Ishikawa (cell line): ENCODE measurements around the gene DUS1L.

Experiments
- CEBPB ChIP-seq: IDR thresholded peaks from 2 replicates; pipeline ENCODE4 v1.6.1; 2012
- CREB1 ChIP-seq: IDR thresholded peaks from 2 replicates; pipeline ENCODE4 v1.6.1; 2012; ENCODE audit warnings: low read depth
- EGR1 ChIP-seq: IDR thresholded peaks from 2 replicates; pipeline ENCODE4 v1.6.1; 2012
- EP300 ChIP-seq: IDR thresholded peaks from 2 replicates; pipeline ENCODE4 v1.6.1; 2012; ENCODE audit warnings: borderline replicate concordance
- FOXM1 ChIP-seq: IDR thresholded peaks from 2 replicates; pipeline ENCODE4 v1.6.1; 2012; ENCODE audit warnings: low read depth, borderline replicate concordance
- NFIC ChIP-seq: IDR thresholded peaks from 2 replicates; pipeline ENCODE4 v1.6.1; 2012
- RAD21 ChIP-seq: IDR thresholded peaks from 2 replicates; pipeline ENCODE4 v1.6.1; 2012; ENCODE audit warnings: low read depth
- TAF1 ChIP-seq: IDR thresholded peaks from 2 replicates; pipeline ENCODE4 v1.6.1; 2012; ENCODE audit warnings: low read depth, mild to moderate bottlenecking
- TCF12 ChIP-seq: IDR thresholded peaks from 2 replicates; pipeline ENCODE4 v1.6.1; 2012; ENCODE audit warnings: low read depth
- TEAD4 ChIP-seq: IDR thresholded peaks from 2 replicates; pipeline ENCODE4 v1.6.1; 2012
- YY1 ChIP-seq: IDR thresholded peaks from 2 replicates; pipeline ENCODE4 v1.6.1; 2012; ENCODE audit warnings: low read depth
- ZBTB7A ChIP-seq: IDR thresholded peaks from 2 replicates; pipeline ENCODE4 v1.6.1; 2012; ENCODE audit warnings: low read depth
- TF ChIP-seq, protein P1 (sequence below): IDR thresholded peaks from 2 replicates; pipeline ENCODE4 v1.6.1; 2012
- TF ChIP-seq, protein P2 (sequence below): IDR thresholded peaks from 2 replicates; pipeline ENCODE4 v1.6.1; 2012; ENCODE audit warnings: low read depth, mild to moderate bottlenecking
- TF ChIP-seq, protein P3 (sequence below): IDR thresholded peaks from 2 replicates; pipeline ENCODE4 v1.6.1; 2012

The DUS1L gene

DNA sequence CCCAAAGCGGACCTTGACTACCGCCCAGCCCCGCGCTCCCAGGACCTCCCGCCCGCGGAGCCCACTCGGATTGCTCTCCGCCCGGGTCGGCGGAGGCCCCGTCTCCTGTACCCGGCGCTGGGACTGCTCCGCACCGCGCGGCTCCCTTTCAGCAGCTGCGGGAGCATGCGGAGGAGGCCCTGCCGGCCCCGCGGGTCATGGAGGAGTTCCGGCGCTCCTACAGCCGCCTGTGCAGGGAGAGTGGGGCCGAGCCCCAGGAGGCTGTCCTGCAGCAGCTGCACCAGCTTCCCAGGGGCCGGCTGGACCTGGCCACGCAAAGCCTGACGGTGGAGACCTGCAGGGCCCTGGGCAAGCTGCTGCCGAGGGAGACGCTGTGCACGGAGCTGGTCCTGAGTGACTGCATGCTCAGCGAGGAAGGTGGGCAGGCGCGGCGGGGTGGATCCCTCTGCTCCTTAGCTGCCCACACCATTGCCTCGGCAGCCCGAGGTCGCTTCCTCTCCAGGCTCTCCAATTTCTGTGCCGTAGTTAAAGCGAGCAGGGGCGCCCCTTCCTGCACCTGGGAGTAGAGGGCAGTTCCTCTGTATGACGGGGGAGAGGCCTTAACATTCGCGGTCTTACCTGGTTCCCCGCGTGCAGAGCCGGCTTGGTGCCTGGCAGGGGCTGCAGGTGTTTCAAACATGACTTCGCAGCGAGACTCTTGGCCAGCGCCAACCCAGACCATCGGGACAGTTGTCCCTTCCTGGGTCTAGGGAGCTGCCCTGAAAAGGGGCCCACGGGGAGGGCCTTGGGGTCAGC, 42.0 kb downstream of the DUS1L start:
- TF ChIP-seq CEBPB, result no peak
- TF ChIP-seq TCF12, result 0 out of 2 replicates have a peak, but pooled peaks have one; percentile 22

DNA sequence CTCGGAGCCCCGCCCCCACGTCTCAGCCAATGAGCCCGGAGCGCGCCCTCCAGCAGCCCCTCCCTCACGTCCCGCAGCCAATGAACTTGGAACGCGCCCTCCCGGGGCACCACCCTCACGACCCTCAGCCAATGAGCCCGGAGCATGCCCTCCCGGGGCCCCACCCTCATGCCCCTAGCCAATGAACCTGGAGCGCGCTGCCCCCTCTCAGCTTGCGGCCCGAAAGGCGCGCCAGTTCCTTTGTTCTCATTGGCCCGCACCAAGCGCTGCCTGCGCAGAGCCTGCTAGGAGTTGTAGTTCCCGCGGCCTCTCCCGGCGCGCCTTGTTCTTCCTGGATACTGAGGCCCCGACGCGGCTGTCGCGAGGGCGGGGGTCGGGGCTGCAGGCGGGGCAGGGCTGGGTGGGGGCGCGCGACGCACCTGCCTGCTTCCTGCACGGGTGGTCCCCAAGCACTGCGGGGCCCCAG, 42.6 kb downstream of the DUS1L start, which contains the start of gene LRRC45:
TSS of gene LRRC45 (plus strand) at position 325 of the 466 bp plus-strand sequence. CDS start 339 bp downstream, outside the sequence.
- TF ChIP-seq RAD21 (no peak), FOXM1 (peak; percentile 43; the same call in 1 of the 2 replicates), CREB1 (peak; percentile 11; the same call in 1 of the 2 replicates), EP300 (0 out of 2 replicates have a peak, but pooled peaks have one; percentile 4)

DNA sequence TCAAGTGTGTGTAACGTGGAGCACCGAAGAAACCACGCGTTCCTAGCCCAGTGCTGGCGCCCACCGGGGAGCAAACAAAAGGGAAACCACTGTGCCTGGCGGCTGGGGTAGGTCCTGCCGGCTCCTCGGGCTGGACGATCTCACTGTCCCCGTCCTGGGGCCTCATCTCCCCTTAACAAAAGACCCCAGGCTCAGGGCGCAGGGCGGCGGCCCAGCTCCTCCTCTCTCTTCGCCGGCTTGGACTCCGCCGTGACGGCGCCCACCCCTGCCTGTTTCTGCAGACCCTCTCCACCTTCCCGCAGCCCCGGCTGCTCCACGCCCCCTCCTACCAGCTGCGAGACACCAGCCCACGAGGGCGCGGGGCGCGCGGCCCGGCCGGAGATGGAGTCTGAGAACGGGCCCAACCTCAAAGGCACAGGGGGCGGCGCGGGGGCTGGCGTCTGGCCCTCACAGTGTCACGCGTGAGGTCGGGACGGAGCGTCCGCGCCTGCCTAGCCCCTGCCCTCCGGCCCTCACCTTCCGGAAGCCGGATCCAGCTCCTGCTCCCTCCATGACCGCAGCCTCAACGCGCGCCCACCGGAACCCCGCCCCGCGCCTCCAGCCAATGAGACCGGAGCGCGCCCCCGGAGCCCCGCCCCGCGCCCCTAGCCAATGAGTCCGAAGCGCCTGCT, 43.2 kb downstream of the DUS1L start, which contains the start of gene CENPX:
TSS of gene CENPX (minus strand) at position 569 of the 671 bp plus-strand sequence. CDS start at position 552, 17 bp downstream.
- TF ChIP-seq TAF1 (peak; percentile 90), CREB1 (no peak), YY1 (peak; percentile 80), TEAD4 (no peak), ZBTB7A (peak; percentile 77), CEBPB (no peak), FOXM1 (no peak), EP300 (0 out of 2 replicates have a peak, but pooled peaks have one; percentile 10), NFIC (no peak)
- TF ChIP-seq, protein P1, sequence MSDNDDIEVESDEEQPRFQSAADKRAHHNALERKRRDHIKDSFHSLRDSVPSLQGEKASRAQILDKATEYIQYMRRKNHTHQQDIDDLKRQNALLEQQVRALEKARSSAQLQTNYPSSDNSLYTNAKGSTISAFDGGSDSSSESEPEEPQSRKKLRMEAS, result peak; percentile 65
- TF ChIP-seq, protein P2, sequence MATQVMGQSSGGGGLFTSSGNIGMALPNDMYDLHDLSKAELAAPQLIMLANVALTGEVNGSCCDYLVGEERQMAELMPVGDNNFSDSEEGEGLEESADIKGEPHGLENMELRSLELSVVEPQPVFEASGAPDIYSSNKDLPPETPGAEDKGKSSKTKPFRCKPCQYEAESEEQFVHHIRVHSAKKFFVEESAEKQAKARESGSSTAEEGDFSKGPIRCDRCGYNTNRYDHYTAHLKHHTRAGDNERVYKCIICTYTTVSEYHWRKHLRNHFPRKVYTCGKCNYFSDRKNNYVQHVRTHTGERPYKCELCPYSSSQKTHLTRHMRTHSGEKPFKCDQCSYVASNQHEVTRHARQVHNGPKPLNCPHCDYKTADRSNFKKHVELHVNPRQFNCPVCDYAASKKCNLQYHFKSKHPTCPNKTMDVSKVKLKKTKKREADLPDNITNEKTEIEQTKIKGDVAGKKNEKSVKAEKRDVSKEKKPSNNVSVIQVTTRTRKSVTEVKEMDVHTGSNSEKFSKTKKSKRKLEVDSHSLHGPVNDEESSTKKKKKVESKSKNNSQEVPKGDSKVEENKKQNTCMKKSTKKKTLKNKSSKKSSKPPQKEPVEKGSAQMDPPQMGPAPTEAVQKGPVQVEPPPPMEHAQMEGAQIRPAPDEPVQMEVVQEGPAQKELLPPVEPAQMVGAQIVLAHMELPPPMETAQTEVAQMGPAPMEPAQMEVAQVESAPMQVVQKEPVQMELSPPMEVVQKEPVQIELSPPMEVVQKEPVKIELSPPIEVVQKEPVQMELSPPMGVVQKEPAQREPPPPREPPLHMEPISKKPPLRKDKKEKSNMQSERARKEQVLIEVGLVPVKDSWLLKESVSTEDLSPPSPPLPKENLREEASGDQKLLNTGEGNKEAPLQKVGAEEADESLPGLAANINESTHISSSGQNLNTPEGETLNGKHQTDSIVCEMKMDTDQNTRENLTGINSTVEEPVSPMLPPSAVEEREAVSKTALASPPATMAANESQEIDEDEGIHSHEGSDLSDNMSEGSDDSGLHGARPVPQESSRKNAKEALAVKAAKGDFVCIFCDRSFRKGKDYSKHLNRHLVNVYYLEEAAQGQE, result no peak
- TF ChIP-seq, protein P3, sequence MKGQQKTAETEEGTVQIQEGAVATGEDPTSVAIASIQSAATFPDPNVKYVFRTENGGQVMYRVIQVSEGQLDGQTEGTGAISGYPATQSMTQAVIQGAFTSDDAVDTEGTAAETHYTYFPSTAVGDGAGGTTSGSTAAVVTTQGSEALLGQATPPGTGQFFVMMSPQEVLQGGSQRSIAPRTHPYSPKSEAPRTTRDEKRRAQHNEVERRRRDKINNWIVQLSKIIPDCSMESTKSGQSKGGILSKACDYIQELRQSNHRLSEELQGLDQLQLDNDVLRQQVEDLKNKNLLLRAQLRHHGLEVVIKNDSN, result no peak

DNA sequence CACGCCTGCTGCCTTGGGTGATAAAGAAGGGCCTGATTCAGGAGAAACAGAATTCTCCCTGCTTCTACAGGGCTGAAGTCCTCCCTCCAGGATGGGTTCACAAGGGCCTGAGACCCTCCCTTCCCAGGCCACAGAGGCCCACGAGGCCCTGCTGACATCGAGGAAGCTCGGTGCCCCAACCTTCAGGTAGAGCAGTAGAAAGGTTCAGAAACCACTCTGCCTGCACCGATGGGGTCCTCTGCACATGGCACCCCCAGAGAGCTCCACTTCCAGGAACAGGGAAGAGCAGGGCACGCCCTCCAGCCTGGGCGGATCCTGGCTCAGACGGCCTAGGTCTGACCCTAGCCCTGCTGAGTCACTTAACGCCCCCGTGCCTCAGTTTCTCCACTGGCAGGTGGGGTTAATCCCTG, 43.7 kb downstream of the DUS1L start:
- TF ChIP-seq TCF12 (no peak), ZBTB7A (no peak)
- TF ChIP-seq, protein P1, result no peak
- TF ChIP-seq, protein P2, result no peak

DNA sequence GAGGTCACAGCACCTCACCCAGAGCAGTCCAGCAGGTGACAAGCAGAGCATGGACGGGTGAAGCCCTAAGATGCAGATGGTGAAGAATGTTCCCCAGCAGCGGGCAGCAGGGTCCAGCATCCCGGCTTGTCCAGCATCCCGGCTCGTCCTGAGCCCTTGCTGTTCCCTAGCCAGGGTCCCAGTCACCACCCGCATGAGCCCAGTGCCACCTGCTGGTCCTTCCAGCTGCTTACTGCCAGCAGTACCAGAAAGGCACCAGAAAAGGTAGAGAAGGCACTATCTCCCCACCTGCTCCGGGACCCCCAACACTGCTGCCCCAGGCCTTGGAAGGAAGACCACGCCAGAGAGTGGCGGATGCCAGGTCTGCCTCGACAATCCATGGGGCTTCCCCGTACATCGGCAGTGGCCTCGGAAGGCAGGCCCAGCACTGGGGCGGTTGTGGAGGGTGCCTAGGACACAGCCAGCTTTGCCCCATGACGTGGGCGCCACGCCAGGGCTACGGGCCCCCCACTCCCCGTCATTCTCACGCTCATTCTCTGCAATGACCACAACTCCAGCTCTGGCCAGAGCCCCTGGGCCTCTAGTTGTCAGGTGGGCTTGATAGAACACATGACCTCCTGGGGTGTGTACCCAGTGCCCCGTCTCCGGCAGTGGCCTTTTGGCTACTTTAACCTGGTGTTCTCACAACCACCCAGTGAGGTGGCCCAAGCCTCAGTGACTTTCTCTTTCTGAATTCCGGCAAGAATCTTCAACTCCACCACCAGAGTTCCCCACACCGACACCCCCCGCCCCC, 44.3 kb downstream of the DUS1L start:
- TF ChIP-seq NFIC (no peak), CEBPB (no peak), RAD21 (peak; percentile 78), CREB1 (no peak), ZBTB7A (no peak), TEAD4 (no peak)

DNA sequence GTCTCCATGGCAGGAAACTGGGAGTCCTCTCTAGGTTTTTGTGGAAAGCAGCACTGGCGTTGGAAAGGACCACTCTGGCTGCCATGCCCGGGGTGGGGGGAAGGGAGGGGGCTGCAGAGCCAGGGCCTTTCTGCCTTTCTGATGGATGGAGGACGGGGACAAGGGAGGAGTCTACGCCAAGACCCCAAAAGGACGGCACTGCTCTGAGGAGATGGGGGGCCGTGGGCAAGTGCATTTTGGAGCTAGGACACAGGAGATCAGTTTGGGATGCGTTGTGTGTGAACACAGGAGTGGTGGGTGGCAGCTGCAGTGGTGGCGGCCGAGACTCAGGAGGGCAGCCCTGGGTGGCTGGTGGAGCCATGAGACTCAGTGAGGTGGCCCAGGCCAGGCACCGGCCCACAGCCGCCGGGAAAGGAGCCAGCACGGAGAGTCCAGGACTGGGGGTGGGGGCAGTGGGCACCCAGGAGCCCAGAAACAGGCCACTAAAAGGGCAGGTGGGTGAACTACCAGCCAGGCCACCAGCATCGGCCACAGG, 45.0 kb downstream of the DUS1L start:
- TF ChIP-seq, protein P3, result no peak
- TF ChIP-seq, protein P2, result no peak
- no peak for TF ChIP-seq ZBTB7A
- TF ChIP-seq EP300, result no peak
- no peak for TF ChIP-seq TEAD4
- no peak for TF ChIP-seq NFIC
- no peak for TF ChIP-seq FOXM1
- TF ChIP-seq TAF1, result no peak
- TF ChIP-seq EGR1, result no peak
